ENCODE data around the gene SS18L1. TPM values are rescaled to one million over a fixed set of nuclear protein-coding genes. Genes with fewer than 3 reads are reported as not detected.

The SS18L1 gene
- total RNA-seq, 2 experiments from 2014 or later = 12.1 to 12.3 TPM

- H3K9me3 Mint-ChIP-seq = no peaks in the 10 kb centered on the region
- H3K27me3 Mint-ChIP-seq = no peaks in the 10 kb centered on the region
Measured at GRCh38 chr20:62178316-62179161, 35.0 kb downstream of the SS18L1 start.

DNA sequence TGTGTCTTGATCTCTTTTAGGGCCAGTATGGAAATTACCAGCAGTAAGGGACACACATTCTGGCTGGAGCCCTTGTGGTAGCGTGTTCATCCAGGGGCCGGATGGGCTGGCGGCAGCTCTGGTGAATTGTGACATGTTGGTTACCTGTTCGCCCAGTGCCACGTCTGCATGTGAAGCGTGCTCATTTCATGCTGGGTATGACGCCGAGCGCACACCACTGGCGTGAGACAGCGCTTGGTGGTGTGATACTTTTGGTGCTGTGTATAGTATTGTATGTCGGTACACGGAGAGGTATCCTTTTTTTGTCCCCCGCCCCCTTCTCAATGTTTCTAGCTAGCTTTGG is 35.6 kb downstream of the SS18L1 start:
- H3K27me3 Mint-ChIP-seq = no peaks in the 10 kb centered on the region
- no peaks in the 10 kb centered on the region for H3K9me3 Mint-ChIP-seq
- no peak overlapping the region for H3K4me3 Mint-ChIP-seq
- DNase-seq = no peak
- no peak overlapping the region for H3K27ac Mint-ChIP-seq
- H3K4me1 Mint-ChIP-seq = peaks cover 13% of the 10 kb centered on the region
- H3K36me3 Mint-ChIP-seq = peaks cover 20% of the 10 kb centered on the region

More at GRCh38 chr20:62178316-62179161, 35.0 kb downstream of the SS18L1 start:
- H3K27ac Mint-ChIP-seq = no peak overlapping the region
- no peak for DNase-seq
- H3K4me3 Mint-ChIP-seq = no peak overlapping the region
- H3K4me1 Mint-ChIP-seq = peaks cover 7% of the 10 kb centered on the region
- peaks cover 19% of the 10 kb centered on the region for H3K36me3 Mint-ChIP-seq

DNA sequence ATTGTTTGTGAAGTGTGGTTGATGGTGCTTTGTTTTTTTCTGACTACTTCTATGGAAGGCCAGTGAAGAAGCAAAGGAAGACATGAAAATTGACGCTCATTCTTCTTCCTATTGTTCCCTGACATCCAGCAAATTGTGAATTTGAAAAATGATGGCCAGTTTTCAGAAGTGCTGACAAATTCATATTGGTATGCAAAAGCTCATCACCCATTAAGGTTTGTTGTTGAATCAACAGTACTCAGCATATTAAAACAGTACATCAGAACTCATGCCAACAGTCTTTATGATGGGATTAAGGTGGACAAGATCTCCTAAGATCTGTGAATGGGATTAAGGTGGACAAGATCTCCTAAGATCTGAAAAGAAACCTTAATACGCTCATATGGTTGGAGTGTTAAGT is 38.2 kb downstream of the SS18L1 start:
- Mint-ChIP-seq H3K27me3 (no peaks in the 10 kb centered on the region), H3K9me3 (no peaks in the 10 kb centered on the region), H3K4me3 (peak overlapping the region; percentile 94), H3K27ac (peak overlapping the region; percentile 90), H3K4me1 (peaks cover 27% of the 10 kb centered on the region), H3K36me3 (peaks cover 18% of the 10 kb centered on the region)
- DNase-seq = no peak

GRCh38 chr20:62182469-62183425 is 39.2 kb downstream of the SS18L1 start, which contains the start of gene MTG2:
Gene MTG2, plus strand, starts transcription at chr20:62183028. Its CDS starts 10,393 bp downstream, at chr20:62193421.
- H3K27ac Mint-ChIP-seq = peak within 1 kb of the TSS; percentile 90
- peak; percentile 94 for DNase-seq
- peaks cover 30% of the 10 kb centered on the region for H3K4me1 Mint-ChIP-seq
- H3K27me3 Mint-ChIP-seq = no peaks in the 10 kb centered on the region
- peak within 1 kb of the TSS; percentile 94 for H3K4me3 Mint-ChIP-seq
- H3K36me3 Mint-ChIP-seq = peaks cover 18% of the 10 kb centered on the region
- H3K9me3 Mint-ChIP-seq = no peaks in the 10 kb centered on the region

DNA sequence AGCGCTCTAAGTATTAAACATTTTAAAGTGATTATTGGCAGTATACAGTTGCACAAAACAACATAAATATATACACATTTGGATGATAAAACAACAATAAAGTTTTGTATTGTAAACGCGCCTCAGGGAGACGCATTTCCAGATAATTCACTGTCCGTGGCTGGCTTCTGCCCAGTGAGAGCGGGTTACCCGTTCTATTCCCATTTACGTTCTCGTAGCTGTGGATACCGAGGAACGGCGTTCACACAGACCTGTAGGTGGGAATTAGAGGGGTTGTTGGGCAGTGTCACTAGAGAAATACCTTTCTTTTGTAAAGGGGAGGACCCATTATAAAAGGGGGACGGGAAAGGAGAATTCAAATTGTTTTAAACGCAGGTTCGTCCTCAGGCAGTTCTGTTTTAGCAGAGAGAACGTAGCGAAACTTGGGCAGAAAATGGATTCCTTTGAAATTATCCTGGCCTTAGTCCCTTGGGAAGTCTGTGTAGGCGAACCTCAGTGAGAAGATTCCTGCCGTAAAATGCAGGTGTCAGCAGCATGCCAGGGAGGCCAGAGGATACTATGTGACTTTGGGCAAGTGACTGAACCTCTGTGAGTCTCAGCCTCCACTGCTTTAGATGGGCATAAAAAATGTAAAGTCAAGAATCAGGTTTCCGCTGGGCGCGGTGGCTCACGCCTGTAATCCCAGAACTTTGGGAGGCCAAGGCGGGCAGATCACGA is 40.0 kb downstream of the SS18L1 start:
- no peaks in the 10 kb centered on the region for H3K9me3 Mint-ChIP-seq
- H3K4me1 Mint-ChIP-seq = peaks cover 30% of the 10 kb centered on the region
- peak overlapping the region; percentile 85 for H3K27ac Mint-ChIP-seq
- H3K27me3 Mint-ChIP-seq = no peaks in the 10 kb centered on the region
- DNase-seq = no peak
- peak overlapping the region; percentile 94 for H3K4me3 Mint-ChIP-seq
- peaks cover 18% of the 10 kb centered on the region for H3K36me3 Mint-ChIP-seq

- Mint-ChIP-seq H3K27ac (no peak overlapping the region), H3K9me3 (no peaks in the 10 kb centered on the region), H3K4me1 (peaks cover 32% of the 10 kb centered on the region), H3K27me3 (no peaks in the 10 kb centered on the region), H3K36me3 (peaks cover 22% of the 10 kb centered on the region), H3K4me3 (no peak overlapping the region)
- no peak for DNase-seq
Measured at GRCh38 chr20:62186096-62186426, 42.5 kb downstream of the SS18L1 start.

- peaks cover 15% of the 10 kb centered on the region for H3K36me3 Mint-ChIP-seq
- no peak overlapping the region for H3K27ac Mint-ChIP-seq
- H3K27me3 Mint-ChIP-seq = no peaks in the 10 kb centered on the region
- H3K4me3 Mint-ChIP-seq = no peak overlapping the region
- peaks cover 26% of the 10 kb centered on the region for H3K4me1 Mint-ChIP-seq
- DNase-seq = no peak
- no peaks in the 10 kb centered on the region for H3K9me3 Mint-ChIP-seq
Measured at GRCh38 chr20:62186887-62187866, 43.6 kb downstream of the SS18L1 start.

DNA sequence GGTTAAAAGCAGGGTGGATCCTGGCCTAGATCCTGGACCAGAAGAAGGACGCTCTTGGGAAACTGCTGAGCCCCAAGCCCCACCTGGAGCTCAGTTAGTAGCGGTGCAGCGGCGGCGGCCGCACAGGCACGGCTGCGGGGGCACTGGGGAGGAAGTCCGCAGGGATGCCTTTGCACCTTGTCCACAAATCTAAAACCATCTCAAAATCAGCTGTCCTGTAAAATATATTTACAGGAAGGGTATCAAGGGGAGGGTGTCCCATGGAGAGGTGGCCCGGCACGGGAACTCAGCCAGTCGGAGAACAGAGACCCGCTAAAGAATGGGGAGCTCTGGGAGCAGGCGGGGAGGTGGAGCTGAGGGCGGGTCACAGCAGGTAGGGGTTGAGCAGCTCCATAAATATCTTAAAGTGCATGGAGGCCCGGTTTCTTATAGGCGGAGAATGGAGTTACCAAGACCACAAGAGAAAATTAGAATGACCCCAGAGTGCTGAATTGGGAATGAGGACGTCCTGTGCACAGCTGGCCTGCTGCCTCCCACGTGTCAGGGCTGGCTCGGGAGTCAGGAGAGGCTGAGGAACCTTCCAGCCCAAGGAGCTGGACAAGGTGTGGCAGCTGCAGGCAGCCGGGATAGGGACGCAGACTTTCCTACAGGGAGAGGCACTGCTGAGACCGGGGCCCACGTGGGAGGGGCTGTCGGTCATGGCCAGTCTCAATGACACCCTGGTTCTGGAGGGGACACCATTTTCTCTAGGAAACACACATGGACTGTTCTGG is 47.3 kb downstream of the SS18L1 start:
- H3K27me3 Mint-ChIP-seq = no peaks in the 10 kb centered on the region
- no peak for DNase-seq
- peaks cover 16% of the 10 kb centered on the region for H3K4me1 Mint-ChIP-seq
- no peaks in the 10 kb centered on the region for H3K9me3 Mint-ChIP-seq
- no peak overlapping the region for H3K4me3 Mint-ChIP-seq
- peaks cover 14% of the 10 kb centered on the region for H3K36me3 Mint-ChIP-seq
- no peak overlapping the region for H3K27ac Mint-ChIP-seq

DNA sequence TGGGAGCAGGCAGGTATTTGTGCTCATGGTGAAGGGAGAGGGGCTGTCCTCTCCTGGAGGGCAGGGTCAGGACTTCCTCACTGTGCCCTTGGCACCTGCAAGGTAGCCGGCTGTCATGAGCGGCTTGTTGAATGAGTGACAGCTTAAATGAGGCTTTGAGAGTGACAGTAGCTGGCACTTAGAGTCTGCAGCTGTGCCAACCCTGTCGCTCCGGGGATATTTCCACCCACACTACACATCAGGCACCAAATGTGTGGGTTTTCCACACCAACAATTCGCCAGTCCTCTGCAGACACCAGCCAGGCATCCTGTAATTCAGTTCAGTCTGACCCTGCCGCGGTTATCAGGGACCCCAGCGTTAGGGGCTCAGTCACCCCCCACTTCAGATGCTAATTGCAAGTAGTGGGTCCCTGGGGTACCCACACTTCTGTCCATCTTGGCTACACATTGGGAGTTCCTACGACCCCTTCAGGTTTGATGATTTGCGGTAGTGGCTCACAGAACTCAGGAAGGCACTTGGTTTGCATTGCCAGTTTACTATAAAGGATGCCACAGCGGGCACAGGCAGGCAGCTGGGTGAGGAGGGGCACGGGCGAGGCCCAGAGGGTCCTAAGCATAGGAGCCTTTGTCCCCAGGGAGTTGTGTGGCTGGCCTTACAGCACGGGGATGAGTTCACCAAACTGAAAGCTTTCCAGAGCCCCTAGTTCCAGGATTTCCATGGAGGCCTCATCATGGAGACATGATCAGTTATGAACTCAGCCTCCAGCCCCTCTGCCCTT is 48.4 kb downstream of the SS18L1 start:
- H3K27ac Mint-ChIP-seq = no peak overlapping the region
- no peaks in the 10 kb centered on the region for H3K27me3 Mint-ChIP-seq
- H3K4me1 Mint-ChIP-seq = peaks cover 9% of the 10 kb centered on the region
- DNase-seq = no peak
- H3K36me3 Mint-ChIP-seq = peaks cover 15% of the 10 kb centered on the region
- H3K9me3 Mint-ChIP-seq = no peaks in the 10 kb centered on the region
- H3K4me3 Mint-ChIP-seq = no peak overlapping the region

DNA sequence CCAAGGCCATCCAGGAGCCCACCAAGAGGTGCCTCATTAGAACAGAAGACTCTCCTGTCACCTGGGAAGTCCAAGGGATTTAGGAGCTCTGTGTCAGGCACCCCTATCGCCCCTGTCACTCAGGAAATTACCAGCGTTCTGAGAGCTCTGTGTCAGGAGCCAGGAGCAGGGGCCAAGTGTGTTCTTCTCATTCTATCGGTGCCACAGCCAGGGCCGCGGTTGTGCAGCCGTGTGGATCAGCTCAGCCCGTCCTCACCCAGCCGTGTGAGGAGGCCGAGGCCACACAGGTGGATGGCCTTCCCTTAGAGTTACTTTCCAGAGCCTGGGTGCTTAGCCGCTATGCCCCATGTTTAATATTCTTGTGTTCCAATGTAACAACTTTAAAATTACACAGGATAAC is 49.1 kb downstream of the SS18L1 start:
- no peak overlapping the region for H3K27ac Mint-ChIP-seq
- H3K36me3 Mint-ChIP-seq = peaks cover 15% of the 10 kb centered on the region
- H3K4me1 Mint-ChIP-seq = peaks cover 7% of the 10 kb centered on the region
- DNase-seq = no peak
- H3K27me3 Mint-ChIP-seq = no peaks in the 10 kb centered on the region
- no peaks in the 10 kb centered on the region for H3K9me3 Mint-ChIP-seq
- H3K4me3 Mint-ChIP-seq = no peak overlapping the region

- Mint-ChIP-seq H3K27ac (no peak overlapping the region), H3K36me3 (peaks cover 15% of the 10 kb centered on the region), H3K4me1 (peaks cover 7% of the 10 kb centered on the region), H3K27me3 (no peaks in the 10 kb centered on the region), H3K9me3 (no peaks in the 10 kb centered on the region), H3K4me3 (no peak overlapping the region)
- no peak for DNase-seq
Measured at GRCh38 chr20:62193079-62194025, 49.8 kb downstream of the SS18L1 start.

GRCh38 chr20:62195075-62195405 is 51.5 kb downstream of the SS18L1 start:
- H3K36me3 Mint-ChIP-seq = peaks cover 26% of the 10 kb centered on the region
- DNase-seq = no peak
- H3K4me3 Mint-ChIP-seq = no peak overlapping the region
- H3K27me3 Mint-ChIP-seq = no peaks in the 10 kb centered on the region
- H3K27ac Mint-ChIP-seq = no peak overlapping the region
- H3K9me3 Mint-ChIP-seq = no peaks in the 10 kb centered on the region
- H3K4me1 Mint-ChIP-seq = peaks cover 6% of the 10 kb centered on the region
